Heart left ventricle (tissue), 16 donors: ENCODE results near the gene PLCXD1. TPM values are rescaled to one million over a fixed set of nuclear protein-coding genes. Genes with fewer than 3 reads are reported as not detected.
"Not testable (repeated sequence)": the region's sequence is repeated elsewhere in the genome, so short reads cannot be mapped to it uniquely, and the experiment has no call there.

Experiments used
- ATAC-seq, 4 donors: fragments of 200-7000 bp; cut with Tn5 transposase; one replicate each; pipeline ENCODE4 v1.9.1; 2020 to 2022; ENCODE audit warnings: moderate library complexity in 4 of 4, mild to moderate bottlenecking in 3 of 4, moderate number of reproducible peaks in 1 of 4
- DNase-seq, 5 donors: peaks; one replicate each; pipeline ENCODE4 v3.0.0-alpha.2; 2020
- H3K27ac ChIP-seq, 12 donors: fragments of 200-600 bp; sonication (generic) in 4 of 12; one replicate each; pipeline versions ENCODE4 v1.5.0 to v1.8.0; 2016 to 2022; ENCODE audit warnings: mild to moderate bottlenecking in 2 of 12
- H3K27me3 ChIP-seq, 9 donors: fragments of 200-600 bp; sonication (generic) in 2 of 9; one replicate each; pipeline versions ENCODE4 v1.5.1 to v1.8.0; 2016 to 2022; ENCODE audit warnings: mild to moderate bottlenecking in 3 of 9
- H3K36me3 ChIP-seq, 9 donors: fragments of 200-600 bp; sonication (generic) in 2 of 9; one replicate each; pipeline versions ENCODE4 v1.5.0 to v1.8.0; 2018 to 2022; ENCODE audit warnings: mild to moderate bottlenecking in 2 of 9
- H3K4me1 ChIP-seq, 12 donors: fragments of 200-600 bp; sonication (generic) in 4 of 12; one replicate each; pipeline versions ENCODE4 v1.5.0 to v1.8.0; 2016 to 2022; ENCODE audit warnings: mild to moderate bottlenecking in 3 of 12
- H3K4me3 ChIP-seq, 12 donors: fragments of 200-600 bp; sonication (generic) in 4 of 12; one replicate each; pipeline versions ENCODE4 v1.5.0 to v1.8.0; 2017 to 2022; ENCODE audit warnings: mild to moderate bottlenecking in 9 of 12, moderate library complexity in 4 of 12
- H3K9me3 ChIP-seq, 12 donors: fragments of 200-600 bp; sonication (generic) in 4 of 12; one replicate each; pipeline versions ENCODE4 v1.5.0 to v1.8.0; 2016 to 2022; ENCODE audit warnings: mild to moderate bottlenecking in 1 of 12
- CTCF ChIP-seq, 12 donors: fragments of 200-600 bp; sonication (generic) in 4 of 12; IDR thresholded peaks; one replicate each; pipeline versions ENCODE4 v1.5.0 to v1.8.0; 2018 to 2022; ENCODE audit warnings: antibody characterized with exemption in 12 of 12, mild to moderate bottlenecking in 5 of 12
- POLR2A ChIP-seq, 2 donors: fragments of 450-650 bp; IDR thresholded peaks; one replicate each; pipeline ENCODE4 v1.6.1; 2017; ENCODE audit warnings: antibody characterized with exemption in 2 of 2, mild to moderate bottlenecking in 2 of 2, moderate library complexity in 2 of 2
- whole genome bisulfite sequencing, 4 donors: extraction: QIAGEN DNeasy Blood & Tissue Kit in 2 of 4; methylation state at CpG; one replicate each; pipeline versions ENCODE4 v1.1.5 to v1.1.7; 2013 to 2018; 5-methylcytosine and 5-hydroxymethylcytosine counted together
- intact Hi-C, 10 donors: fragments of 100-400 bp; cut with DNase I; formaldehyde crosslinking; loops; one replicate each; pipeline versions ENCODE4 v1.11.1 to v1.14.2; 2022
- long read RNA-seq, 3 donors: library from polyadenylated mRNA; unstranded; transcript quantifications; one replicate each; pipeline ENCODE4 v2.0.0, GENCODE V29; 2020 to 2021
- polyA plus RNA-seq, 2 donors: library from polyadenylated mRNA; stranded (reverse); fragments of 200-250 nt; gene quantifications; one replicate each; pipeline ENCODE4 v1.2.3, GENCODE V29; 2013
- total RNA-seq, 9 donors: library from RNA; depleted of rRNA in 2 of 9; stranded (reverse); fragments of >200 nt in 2 of 9; fragmentation: NEBNext Ultra II Directional in 3 of 9; extraction: Animal tissue kit (Norgen Biotek cat#: 25700) in 3 of 9; gene quantifications; one replicate each; pipeline versions ENCODE4 v1.1.0 to v1.2.4, GENCODE V29; 2016 to 2023
- donor health status: ischemic (EF 13 %, LVEDD 7.1; RV severe dilation, severe dysfunction).
- donor health status: healthy with polysubstance abuse.
- donor health status: DM: no; HTN: yes; CAD: no.
- donor health status: DM: no; HTN: no; CAD: no.
- donor health status: ischemic (EF 25% LVEDD 6.9; RV normal size, moderate dysfunction).
- donor health status: ischemic (EF 25% LVEDD 5.7; RV mildly dilated, moderate dysfunction).
- donor health status: healthy.
- donor health status: DM: yes; HTN: yes; CAD: no.
- donor health status: ischemic (EF 35%, LVEDD 5.7; RV mildly dilated, moderate dysfunction).
- donor health status: nonischemic (EF 11% LVEDD 7.7; RV severe dilation, severe dysfunction).
- donor health status: DM: yes; HTN: yes; CAD: no.
- donor health status: PGD.
- donor health status: ischemic (EF 29% LVEDD 5.4; RV normal size, mild dysfunction).
- donor health status: nonischemic (EF 23%, LVEDD 6.1; RV moderate dilation, normal function).

PLCXD1 gene
- 1 to 10 TPM in 7 of 9 donors, under 1 TPM in 2; 0.81 to 6.8 (median 3.0) TPM for total RNA-seq
- 10 to 100 TPM in 1 of 2 donors, 1 to 10 TPM in 1; 1.9 to 27.0 TPM for polyA plus RNA-seq
- long read RNA-seq, donor 1, partial matches to known transcripts = 1 of 2 reads
- long read RNA-seq, donor 1, other reads (novel, unspliced or antisense) = 1 of 2 reads
- long read RNA-seq, donor 2, partial matches to known transcripts = 1 of 4 reads
- long read RNA-seq, donor 2, other reads (novel, unspliced or antisense) = 3 of 4 reads
- long read RNA-seq, donor 3, partial matches to known transcripts = 1 of 3 reads
- long read RNA-seq, donor 3, other reads (novel, unspliced or antisense) = 2 of 3 reads

GRCh38 chrX:281166-281999 is at the start of gene PLCXD1:
Gene PLCXD1 (plus strand): TSS chrX:281381. CDS start chrX:284188, 2,807 bp downstream.
- DNase-seq (peak in 2 of 5 donors; percentile 8 to 24), ATAC-seq (no peak)
- H3K4me1 ChIP-seq = peaks cover 0 to 19% (median 4%) of the 10 kb centered on the region in 12 donors
- H3K9me3 ChIP-seq = no peaks in the 10 kb centered on the region
- H3K27me3 ChIP-seq = peaks cover 0 to 4% (median 0%) of the 10 kb centered on the region in 9 donors
- peak within 1 kb of the TSS in 5 of 12 donors; percentile 6 to 44 (median 18) for H3K27ac ChIP-seq
- TF ChIP-seq POLR2A (IDR thresholded peaks at IDR 0.05) (no peak), CTCF (IDR thresholded peaks at IDR 0.05) (no peak)
- H3K36me3 ChIP-seq = peaks cover 0 to 10% (median 0%) of the 10 kb centered on the region in 9 donors
- WGBS, 4 donors = 34 to 50% (median 45%) methylated on average over 18 to 25 of the region's 25 CpGs
- H3K4me3 ChIP-seq = peak within 1 kb of the TSS in 7 of 12 donors; percentile 5 to 44 (median 28)
- intact Hi-C loops = no loop called here

DNA sequence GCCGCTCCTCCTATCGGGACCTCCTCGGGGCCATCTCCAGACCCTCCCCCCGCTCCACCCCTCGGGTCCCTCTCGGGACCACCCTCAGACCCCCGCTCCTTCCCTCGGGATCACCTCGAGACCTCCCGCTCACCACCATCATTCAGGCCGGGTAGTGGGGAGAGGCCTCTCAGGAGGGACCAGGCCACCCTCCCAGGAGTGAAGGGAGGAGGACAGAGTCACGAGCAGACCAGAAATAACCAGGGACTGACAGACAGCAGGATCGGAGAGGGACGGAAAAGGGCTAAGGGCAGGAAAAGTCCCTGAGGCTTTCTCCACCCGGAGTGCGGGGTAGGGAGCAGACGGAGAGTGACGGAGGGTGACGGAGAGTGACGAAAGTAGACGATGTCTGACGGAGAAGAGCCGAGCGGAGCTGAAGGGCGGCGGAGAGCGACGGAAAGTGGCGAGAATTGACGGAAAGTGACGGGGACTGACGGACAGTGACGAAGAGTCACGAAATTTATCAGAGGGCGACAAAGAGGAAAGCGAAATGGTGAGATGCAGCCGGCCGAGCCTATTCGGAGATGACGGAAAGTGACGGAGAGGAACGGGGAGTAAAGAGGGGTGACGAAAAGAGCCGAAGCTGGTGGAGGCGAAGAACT is 49.4 kb upstream of the PLCXD1 start:
- DNase-seq, H3K27me3 ChIP-seq, intact Hi-C loops, H3K27ac ChIP-seq, H3K36me3 ChIP-seq, H3K4me3 ChIP-seq, H3K9me3 ChIP-seq, H3K4me1 ChIP-seq: not testable (repeated sequence)
- ATAC-seq = peak; percentile 89 to 98 (median 96)
- WGBS, 4 donors = 93% methylated on average over 6 of the region's 45 CpGs; no CpG with 5 or more reads in 3 of the 4 donors

DNA sequence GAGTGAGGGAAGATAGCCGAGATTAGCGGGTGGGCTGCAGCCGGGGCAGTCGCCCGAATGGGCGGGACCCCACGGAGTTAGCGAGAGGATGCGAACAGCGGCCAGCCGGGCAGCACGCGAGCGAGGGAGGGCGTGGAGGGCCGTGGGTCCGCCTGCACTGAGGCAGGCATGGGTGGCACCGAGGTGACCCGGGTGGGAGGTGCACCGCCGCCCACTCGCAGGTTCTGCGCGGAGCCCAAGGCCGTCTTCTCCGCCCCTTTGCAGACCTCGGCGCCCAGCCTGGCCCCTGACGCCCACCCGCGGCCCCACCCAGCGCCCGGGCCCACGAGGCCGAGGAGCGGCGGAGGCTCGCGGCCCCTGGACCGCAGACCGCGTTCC is 48.9 kb upstream of the PLCXD1 start:
- intact Hi-C loops = not testable (repeated sequence)

GRCh38 chrX:236201-236600 is 45.0 kb upstream of the PLCXD1 start:
- H3K36me3 ChIP-seq, H3K4me1 ChIP-seq, H3K27me3 ChIP-seq, H3K9me3 ChIP-seq, H3K4me3 ChIP-seq, ATAC-seq, DNase-seq, H3K27ac ChIP-seq, intact Hi-C loops: not testable (repeated sequence)
- WGBS, 4 donors = no CpG with 5 or more reads among the region's 6 CpGs

More for the DNA sequence above, 48.9 kb upstream of the PLCXD1 start:
- WGBS, 4 donors = 50 to 94% methylated on average over 7 to 8 of the region's 42 CpGs; no CpG with 5 or more reads in 2 of the 4 donors
- not testable (repeated sequence) for H3K36me3 ChIP-seq, H3K4me3 ChIP-seq, H3K27me3 ChIP-seq, H3K27ac ChIP-seq, H3K4me1 ChIP-seq, H3K9me3 ChIP-seq, DNase-seq
- ATAC-seq = peak in 2 of 4 donors; percentile 53 to 60

DNA sequence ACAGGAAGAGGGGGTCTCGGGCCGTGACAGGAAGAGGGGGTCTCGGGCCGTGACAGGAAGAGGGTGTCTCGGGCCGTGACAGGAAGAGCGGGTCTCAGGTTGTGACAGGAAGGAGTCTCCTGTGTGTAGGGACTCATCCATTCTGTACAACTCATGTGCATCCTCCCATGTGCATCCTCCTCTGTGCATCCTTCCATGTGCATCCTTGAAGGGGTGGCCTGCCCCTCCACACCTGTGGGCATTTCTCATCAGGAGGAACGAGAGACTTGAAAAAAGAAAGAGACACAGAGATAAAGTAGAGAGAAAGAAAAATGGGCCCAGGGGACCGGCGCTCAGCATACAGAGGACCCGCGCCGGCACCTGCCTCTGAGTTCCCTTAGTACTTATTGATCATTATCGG is 30.2 kb upstream of the PLCXD1 start:
- 78 to 94% (median 91%) methylated on average over 9 to 14 of the region's 14 CpGs for WGBS, 4 donors
- H3K4me3 ChIP-seq = no peak overlapping the region
- H3K36me3 ChIP-seq = no peaks in the 10 kb centered on the region
- no peaks in the 10 kb centered on the region for H3K9me3 ChIP-seq
- DNase-seq (no peak), ATAC-seq (no peak)
- TF ChIP-seq CTCF (IDR thresholded peaks at IDR 0.05) = no peak
- TF ChIP-seq POLR2A (IDR thresholded peaks at IDR 0.05) = no peak
- H3K27ac ChIP-seq = no peak overlapping the region
- H3K4me1 ChIP-seq = no peaks in the 10 kb centered on the region
- H3K27me3 ChIP-seq = no peaks in the 10 kb centered on the region
- intact Hi-C loops = no loop called here

- intact Hi-C loops, H3K27ac ChIP-seq, DNase-seq, H3K9me3 ChIP-seq, H3K4me3 ChIP-seq, H3K27me3 ChIP-seq, ATAC-seq, H3K4me1 ChIP-seq, H3K36me3 ChIP-seq: not testable (repeated sequence)
- 66 to 80% (median 73%) methylated on average over 16 to 17 of the region's 17 CpGs for WGBS, 4 donors
Observed at GRCh38 chrX:251396-252243, 29.6 kb upstream of the PLCXD1 start.
